OCI-LY3 (cell line): ENCODE data around the gene SYT3.

Source experiments
- CTCF ChIP-seq: fragments of 200-600, 300-600 bp; sonication (generic); IDR thresholded peaks from 2 replicates; pipeline ENCODE4 v1.5.1; 2014; ENCODE audit warnings: antibody characterized with exemption, low read length, low read depth
- EZH2phosphoT487 ChIP-seq: fragments of 200-600 bp; shearing (Covaris generic); IDR thresholded peaks from 2 replicates; pipeline ENCODE4 v1.6.1; 2018; ENCODE audit warnings: antibody characterized with exemption, mixed run types, low read depth

GRCh38 chr19:50629194-50629593, 10.5 kb downstream of the SYT3 start:
- no peak for TF ChIP-seq CTCF
- no peak for TF ChIP-seq EZH2phosphoT487
